Activated CD4-positive, alpha-beta memory T cell treated with anti-CD3 and anti-CD28 coated beads, Interleukin-2, amount 10 ng/mL, durations not matched to agents 7 days and 5 days (primary cell): ENCODE data around the gene CTDNEP1. TPM values are rescaled to one million over a fixed set of nuclear protein-coding genes. Genes with fewer than 3 reads are reported as not detected.

Source experiments
- CTCF ChIA-PET: fragments of 350-600 bp; sonication (Branson Sonifier 250); formaldehyde crosslinking; loops from one replicate; lab custom pipeline; 2021; ENCODE audit warnings: antibody characterized with exemption, inconsistent platforms; lab: Charles Lee
- POLR2A ChIA-PET: fragments of 350-600 bp; sonication (Branson Sonifier 250); formaldehyde crosslinking; loops from one replicate; lab custom pipeline; 2021; ENCODE audit warnings: antibody characterized with exemption; lab: Charles Lee
- DNase-seq: peaks from one replicate; pipeline ENCODE4 v3.0.0-alpha.2; 2020
- H3K27ac Mint-ChIP-seq: one replicate; pipeline ENCODE4 v1.8.0; 2021; ENCODE audit warnings: mild to moderate bottlenecking, mixed read lengths
- H3K27me3 Mint-ChIP-seq: one replicate; pipeline ENCODE4 v1.8.0; 2021; ENCODE audit warnings: mixed read lengths
- H3K36me3 Mint-ChIP-seq: one replicate; pipeline ENCODE4 v1.8.0; 2021; ENCODE audit warnings: low read depth, mixed read lengths
- H3K4me1 Mint-ChIP-seq: one replicate; pipeline ENCODE4 v1.8.0; 2021; ENCODE audit warnings: mixed read lengths
- H3K4me3 Mint-ChIP-seq: one replicate; pipeline ENCODE4 v1.8.0; 2021; ENCODE audit warnings: mild to moderate bottlenecking, mixed read lengths
- H3K9me3 Mint-ChIP-seq: one replicate; pipeline ENCODE4 v1.8.0; 2021; ENCODE audit warnings: mixed read lengths
- total RNA-seq, 2 experiments: library from RNA; stranded (reverse); gene quantifications; one replicate each; pipeline ENCODE4 v1.2.3, GENCODE V29; 2021

CTDNEP1 gene
- total RNA-seq, 2 experiments from 2014 or later, result 170 to 175 TPM

- no peak overlapping the region for H3K4me3 Mint-ChIP-seq
- no peak for DNase-seq
- no peaks in the 10 kb centered on the region for H3K9me3 Mint-ChIP-seq
- no peak overlapping the region for H3K27ac Mint-ChIP-seq
- peaks cover 28% of the 10 kb centered on the region for H3K4me1 Mint-ChIP-seq
- ChIA-PET POLR2A (no interaction called here), CTCF (interaction anchor here (1.3 kb wide), 1 partner anchor 33 kb away, joined by 5 read pairs; no protein-coding TSS in a partner anchor)
- peaks cover 7% of the 10 kb centered on the region for H3K36me3 Mint-ChIP-seq
- peaks cover 37% of the 10 kb centered on the region for H3K27me3 Mint-ChIP-seq
Observed at GRCh38 chr17:7263801-7264078, 12.2 kb upstream of the CTDNEP1 start.

- peaks cover 28% of the 10 kb centered on the region for H3K4me1 Mint-ChIP-seq
- no peak for DNase-seq
- H3K4me3 Mint-ChIP-seq, result peak overlapping the region; percentile 62
- peaks cover 8% of the 10 kb centered on the region for H3K36me3 Mint-ChIP-seq
- POLR2A ChIA-PET, result no interaction called here
- H3K27me3 Mint-ChIP-seq, result peaks cover 35% of the 10 kb centered on the region
- CTCF ChIA-PET, result interaction anchor here (1.3 kb wide), 1 partner anchor 34 kb away, joined by 5 read pairs; no protein-coding TSS in a partner anchor
- H3K27ac Mint-ChIP-seq, result peak overlapping the region; percentile 16
- H3K9me3 Mint-ChIP-seq, result no peaks in the 10 kb centered on the region
Observed at GRCh38 chr17:7262935-7263800, 11.6 kb upstream of the CTDNEP1 start.

GRCh38 chr17:7262192-7262934, 10.8 kb upstream of the CTDNEP1 start, which contains the start of gene CLDN7:
TSS of gene CLDN7 (minus strand) at chr17:7262478. CDS start at chr17:7262043, 435 bp downstream.
- Mint-ChIP-seq H3K4me1 (peaks cover 28% of the 10 kb centered on the region), H3K27ac (peak within 1 kb of the TSS; percentile 16), H3K9me3 (no peaks in the 10 kb centered on the region), H3K4me3 (peak within 1 kb of the TSS; percentile 62), H3K27me3 (peaks cover 35% of the 10 kb centered on the region), H3K36me3 (peaks cover 12% of the 10 kb centered on the region)
- POLR2A ChIA-PET, result no interaction called here
- CTCF ChIA-PET, result no interaction called here
- DNase-seq, result no peak

GRCh38 chr17:7261379-7262191, 10.1 kb upstream of the CTDNEP1 start:
- no peak overlapping the region for H3K27ac Mint-ChIP-seq
- ChIA-PET CTCF (no interaction called here), POLR2A (no interaction called here)
- no peak for DNase-seq
- H3K4me3 Mint-ChIP-seq, result peak overlapping the region; percentile 54
- peaks cover 17% of the 10 kb centered on the region for H3K36me3 Mint-ChIP-seq
- H3K27me3 Mint-ChIP-seq, result peaks cover 32% of the 10 kb centered on the region
- no peaks in the 10 kb centered on the region for H3K9me3 Mint-ChIP-seq
- peaks cover 28% of the 10 kb centered on the region for H3K4me1 Mint-ChIP-seq

GRCh38 chr17:7260651-7261378, 9.3 kb upstream of the CTDNEP1 start:
- H3K36me3 Mint-ChIP-seq, result peaks cover 20% of the 10 kb centered on the region
- POLR2A ChIA-PET, result interaction anchor here (1.0 kb wide), 1 partner anchor 19 kb away, joined by 3 read pairs; no protein-coding TSS in a partner anchor
- no peak overlapping the region for H3K27ac Mint-ChIP-seq
- no peaks in the 10 kb centered on the region for H3K9me3 Mint-ChIP-seq
- DNase-seq, result no peak
- H3K27me3 Mint-ChIP-seq, result peaks cover 29% of the 10 kb centered on the region
- H3K4me1 Mint-ChIP-seq, result peaks cover 28% of the 10 kb centered on the region
- CTCF ChIA-PET, result no interaction called here
- peak overlapping the region; percentile 54 for H3K4me3 Mint-ChIP-seq

GRCh38 chr17:7260151-7260550, 8.6 kb upstream of the CTDNEP1 start:
- H3K27ac Mint-ChIP-seq, result no peak overlapping the region

GRCh38 chr17:7259555-7259889, 8.0 kb upstream of the CTDNEP1 start:
- CTCF ChIA-PET, result interaction anchor here (2.0 kb wide), 1 partner anchor 37 kb away, joined by 5 read pairs; no protein-coding TSS in a partner anchor
- POLR2A ChIA-PET, result interaction anchor here (1.0 to 1.2 kb wide), 2 partner anchors 18 to 23 kb away, joined by 3 read pairs; no protein-coding TSS in a partner anchor
- Mint-ChIP-seq H3K9me3 (no peaks in the 10 kb centered on the region), H3K4me3 (no peak overlapping the region), H3K27me3 (peaks cover 26% of the 10 kb centered on the region), H3K27ac (no peak overlapping the region), H3K4me1 (peaks cover 28% of the 10 kb centered on the region), H3K36me3 (peaks cover 25% of the 10 kb centered on the region)
- DNase-seq, result no peak

More at GRCh38 chr17:7260151-7260550, 8.6 kb upstream of the CTDNEP1 start:
- Mint-ChIP-seq H3K27me3 (peaks cover 29% of the 10 kb centered on the region), H3K36me3 (peaks cover 20% of the 10 kb centered on the region), H3K9me3 (no peaks in the 10 kb centered on the region), H3K4me1 (peaks cover 28% of the 10 kb centered on the region), H3K4me3 (no peak overlapping the region)
- CTCF ChIA-PET, result no interaction called here
- POLR2A ChIA-PET, result interaction anchor here (1.0 kb wide), 1 partner anchor 19 kb away, joined by 3 read pairs; no protein-coding TSS in a partner anchor
- DNase-seq, result no peak

GRCh38 chr17:7258731-7259554, 7.4 kb upstream of the CTDNEP1 start:
- H3K27me3 Mint-ChIP-seq, result peaks cover 21% of the 10 kb centered on the region
- ChIA-PET CTCF (interaction anchor here (2.0 kb wide), 1 partner anchor 38 kb away, joined by 5 read pairs; no protein-coding TSS in a partner anchor), POLR2A (interaction anchor here (0.6 to 1.6 kb wide), 4 partner anchors 22 to 144 kb away, joined by 3 to 6 read pairs (median 3); partner anchors contain the start of genes ACADVL, DLG4 and DVL2)
- H3K4me1 Mint-ChIP-seq, result peaks cover 28% of the 10 kb centered on the region
- no peak overlapping the region for H3K4me3 Mint-ChIP-seq
- no peak overlapping the region for H3K27ac Mint-ChIP-seq
- H3K9me3 Mint-ChIP-seq, result no peaks in the 10 kb centered on the region
- H3K36me3 Mint-ChIP-seq, result peaks cover 31% of the 10 kb centered on the region
- DNase-seq, result no peak

GRCh38 chr17:7256766-7257456, 5.4 kb upstream of the CTDNEP1 start:
- Mint-ChIP-seq H3K27ac (no peak overlapping the region), H3K4me1 (peaks cover 25% of the 10 kb centered on the region), H3K36me3 (peaks cover 45% of the 10 kb centered on the region), H3K4me3 (no peak overlapping the region), H3K27me3 (peaks cover 3% of the 10 kb centered on the region), H3K9me3 (no peaks in the 10 kb centered on the region)
- DNase-seq, result no peak
- POLR2A ChIA-PET, result interaction anchor here (0.8 to 1.6 kb wide), 4 partner anchors 9 to 227 kb away, joined by 3 to 6 read pairs (median 4); partner anchors contain the start of genes ACADVL, DLG4, PHF23 and POLR2A
- CTCF ChIA-PET, result interaction anchor here (0.7 to 1.5 kb wide), 2 partner anchors 17 to 39 kb away, joined by 4 read pairs; partner anchors contain the start of gene PHF23

- no peak for DNase-seq
- no peak overlapping the region for H3K4me3 Mint-ChIP-seq
- H3K27me3 Mint-ChIP-seq, result no peaks in the 10 kb centered on the region
- CTCF ChIA-PET, result no interaction called here
- H3K9me3 Mint-ChIP-seq, result no peaks in the 10 kb centered on the region
- no peak overlapping the region for H3K27ac Mint-ChIP-seq
- peaks cover 53% of the 10 kb centered on the region for H3K36me3 Mint-ChIP-seq
- H3K4me1 Mint-ChIP-seq, result peaks cover 32% of the 10 kb centered on the region
- POLR2A ChIA-PET, result no interaction called here
Observed at GRCh38 chr17:7254511-7254910, 3.0 kb upstream of the CTDNEP1 start.

- Mint-ChIP-seq H3K9me3 (no peaks in the 10 kb centered on the region), H3K36me3 (peaks cover 51% of the 10 kb centered on the region), H3K27me3 (no peaks in the 10 kb centered on the region), H3K4me3 (peak overlapping the region; percentile 91), H3K27ac (peak overlapping the region; percentile 97), H3K4me1 (peaks cover 44% of the 10 kb centered on the region)
- POLR2A ChIA-PET, result no interaction called here
- CTCF ChIA-PET, result no interaction called here
- DNase-seq, result no peak
Observed at GRCh38 chr17:7253082-7253481, 1.5 kb upstream of the CTDNEP1 start.
